GM19395 (cell line): ENCODE data around the gene CTNNA3.
A peak's percentile ranks its signal among the peaks of the same experiment; 100 is the strongest.

Experiments
- ATAC-seq: cut with Tn5 transposase; IDR thresholded peaks from one replicate; pipeline ENCODE4 v1.9.1; 2021; ENCODE audit warnings: mild to moderate bottlenecking, moderate library complexity; ENCODE audit not compliant: unreplicated experiment

The CTNNA3 gene

GRCh38 chr10:65903620-65904019, 1792.4 kb downstream of the CTNNA3 start:
- ATAC-seq = no peak

GRCh38 chr10:65900271-65900670, 1795.7 kb downstream of the CTNNA3 start:
- no peak for ATAC-seq

GRCh38 chr10:65898055-65898454, 1797.9 kb downstream of the CTNNA3 start:
- no peak for ATAC-seq

- no peak for ATAC-seq
Observed at GRCh38 chr10:65894961-65895360, 1801.0 kb downstream of the CTNNA3 start.

- ATAC-seq = no peak
Observed at GRCh38 chr10:65894379-65894778, 1801.6 kb downstream of the CTNNA3 start.

- no peak for ATAC-seq
Observed at GRCh38 chr10:65893676-65894075, 1802.3 kb downstream of the CTNNA3 start.

GRCh38 chr10:65892284-65892683, 1803.7 kb downstream of the CTNNA3 start:
- ATAC-seq = no peak

- peak; percentile 94 for ATAC-seq
Observed at GRCh38 chr10:65891073-65891981, 1804.7 kb downstream of the CTNNA3 start.

GRCh38 chr10:65864529-65864928, 1831.5 kb downstream of the CTNNA3 start:
- no peak for ATAC-seq

GRCh38 chr10:65864036-65864435, 1832.0 kb downstream of the CTNNA3 start:
- no peak for ATAC-seq
